Bronchial epithelial cell (primary cell): ENCODE measurements around the gene LRRC70. TPM values are rescaled to one million over a fixed set of nuclear protein-coding genes. Genes with fewer than 3 reads are reported as not detected.

Experiments
- DNase-seq: peaks from one replicate; pipeline ENCODE4 v3.0.0-alpha.2; 2010; ENCODE audit warnings: low read depth
- FAIRE-seq: peaks from 2 replicates; lab custom pipeline; 2011; peaks lifted over from hg19 to GRCh38; lab: Jason Lieb, UNC
- H3K27me3 ChIP-seq: 2 replicates; pipeline ENCODE4 v1.5.1; 2011; ENCODE audit warnings: low read length; ENCODE audit not compliant: control insufficient read depth, insufficient read depth
- H3K36me3 ChIP-seq: 2 replicates; pipeline ENCODE4 v1.5.1; 2011; ENCODE audit warnings: low read length; ENCODE audit not compliant: control insufficient read depth, insufficient read depth
- H3K4me3 ChIP-seq: 2 replicates; pipeline ENCODE4 v1.5.1; 2011; ENCODE audit warnings: mild to moderate bottlenecking, low read depth, low read length, control low read depth
- CTCF ChIP-seq: IDR thresholded peaks from 2 replicates; pipeline ENCODE4 v1.5.1; 2011; ENCODE audit warnings: mild to moderate bottlenecking, moderate library complexity, low read length, control low read depth, inconsistent platforms; ENCODE audit not compliant: insufficient read depth, severe bottlenecking
- total RNA-seq: library from RNA; depleted of rRNA; stranded (reverse); fragments of >200 nt; gene quantifications from 2 replicates; pipeline ENCODE4 v1.2.1, GENCODE V29; 2014

LRRC70 gene
- total RNA-seq, 1 donor from 2014 or later, result 1.6 TPM

GRCh38 chr5:62538017-62538942 is 40.3 kb upstream of the LRRC70 start:
- peak; percentile 85 for DNase-seq
- no peaks in the 10 kb centered on the region for H3K36me3 ChIP-seq
- H3K27me3 ChIP-seq, result no peaks in the 10 kb centered on the region
- FAIRE-seq, result no peak
- no peak for TF ChIP-seq CTCF
- H3K4me3 ChIP-seq, result no peak overlapping the region

GRCh38 chr5:62542720-62543119 is 35.9 kb upstream of the LRRC70 start:
- H3K27me3 ChIP-seq, result no peaks in the 10 kb centered on the region
- FAIRE-seq, result no peak

GRCh38 chr5:62547945-62548630 is 30.5 kb upstream of the LRRC70 start:
- TF ChIP-seq CTCF, result no peak
- FAIRE-seq, result no peak
- Histone ChIP-seq H3K27me3 (no peaks in the 10 kb centered on the region), H3K4me3 (no peak overlapping the region), H3K36me3 (no peaks in the 10 kb centered on the region)
- no peak for DNase-seq

More at GRCh38 chr5:62542720-62543119, 35.9 kb upstream of the LRRC70 start:
- DNase-seq, result no peak
- Histone ChIP-seq H3K36me3 (no peaks in the 10 kb centered on the region), H3K4me3 (no peak overlapping the region)
- no peak for TF ChIP-seq CTCF

- Histone ChIP-seq H3K27me3 (no peaks in the 10 kb centered on the region), H3K4me3 (no peak overlapping the region), H3K36me3 (no peaks in the 10 kb centered on the region)
- no peak for TF ChIP-seq CTCF
- no peak for FAIRE-seq
- no peak for DNase-seq
Observed at GRCh38 chr5:62550103-62550502, 28.5 kb upstream of the LRRC70 start.

- FAIRE-seq (no peak), DNase-seq (no peak)
- H3K27me3 ChIP-seq, result no peaks in the 10 kb centered on the region
- TF ChIP-seq CTCF, result no peak
- H3K36me3 ChIP-seq, result no peaks in the 10 kb centered on the region
- no peak overlapping the region for H3K4me3 ChIP-seq
Observed at GRCh38 chr5:62555930-62556329, 22.7 kb upstream of the LRRC70 start.
